HG03103 (cell line): Measurements from ENCODE around the gene RCBTB2.

Experiments
- ATAC-seq: cut with Tn5 transposase; IDR thresholded peaks from one replicate; pipeline ENCODE4 v1.9.1; 2021; ENCODE audit warnings: low read depth; ENCODE audit not compliant: unreplicated experiment

The RCBTB2 gene

GRCh38 chr13:48496271-48497161, 36.4 kb downstream of the RCBTB2 start:
- ATAC-seq: no peak

GRCh38 chr13:48494874-48495273, 38.0 kb downstream of the RCBTB2 start:
- ATAC-seq: no peak

DNA sequence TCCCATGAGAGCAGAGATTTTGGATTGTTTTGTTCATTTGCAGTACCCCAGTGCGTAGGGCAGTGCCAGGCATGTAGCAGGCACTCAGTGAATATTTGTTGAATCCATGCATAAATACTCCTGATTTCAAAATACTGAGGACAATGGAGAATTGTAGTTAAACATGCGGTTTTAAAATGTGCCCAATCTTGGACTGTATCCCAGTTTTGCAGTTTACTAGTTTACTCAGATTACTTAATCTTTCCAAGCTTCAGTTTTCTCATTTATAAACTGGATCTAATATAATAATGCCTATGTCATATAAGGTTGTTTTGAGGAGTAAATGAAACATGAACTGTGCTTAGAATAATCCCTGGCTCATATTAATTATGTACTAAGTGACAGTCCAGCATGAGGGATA, 39.0 kb downstream of the RCBTB2 start:
- no peak for ATAC-seq

- no peak for ATAC-seq
These were observed 39.7 kb downstream of the RCBTB2 start for GRCh38 chr13:48493066-48493765.

DNA sequence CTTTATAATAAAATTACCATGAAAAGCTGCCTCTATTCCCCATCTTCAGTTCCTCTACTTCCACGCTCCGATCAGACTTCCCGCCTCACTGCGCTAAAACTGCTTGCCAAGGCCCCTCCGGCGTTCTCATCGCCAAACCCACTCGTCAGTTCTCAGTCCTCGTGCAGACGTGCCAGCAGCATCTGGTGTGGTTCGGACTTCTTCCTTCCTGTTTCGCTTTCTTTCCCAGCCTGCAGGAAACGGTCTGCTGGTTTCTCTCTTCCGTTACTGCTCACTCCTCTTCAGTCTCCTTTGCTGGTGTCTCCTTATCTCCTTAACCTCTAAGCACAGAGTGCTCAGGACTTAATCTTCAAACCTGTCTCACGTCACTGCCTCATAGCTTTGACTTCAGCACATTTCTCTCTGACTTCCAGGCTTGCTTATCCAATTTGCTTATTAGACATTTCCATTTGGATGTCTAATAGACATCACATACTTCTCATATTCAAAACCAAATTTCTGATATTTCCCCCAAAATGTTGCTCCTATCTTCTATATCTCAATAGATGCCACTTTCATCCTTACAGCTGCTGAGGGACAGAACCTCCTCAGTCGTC, 40.3 kb downstream of the RCBTB2 start:
- ATAC-seq: peak; percentile 71

- ATAC-seq: peak; percentile 46
These were observed 40.8 kb downstream of the RCBTB2 start for GRCh38 chr13:48492096-48492440.

DNA sequence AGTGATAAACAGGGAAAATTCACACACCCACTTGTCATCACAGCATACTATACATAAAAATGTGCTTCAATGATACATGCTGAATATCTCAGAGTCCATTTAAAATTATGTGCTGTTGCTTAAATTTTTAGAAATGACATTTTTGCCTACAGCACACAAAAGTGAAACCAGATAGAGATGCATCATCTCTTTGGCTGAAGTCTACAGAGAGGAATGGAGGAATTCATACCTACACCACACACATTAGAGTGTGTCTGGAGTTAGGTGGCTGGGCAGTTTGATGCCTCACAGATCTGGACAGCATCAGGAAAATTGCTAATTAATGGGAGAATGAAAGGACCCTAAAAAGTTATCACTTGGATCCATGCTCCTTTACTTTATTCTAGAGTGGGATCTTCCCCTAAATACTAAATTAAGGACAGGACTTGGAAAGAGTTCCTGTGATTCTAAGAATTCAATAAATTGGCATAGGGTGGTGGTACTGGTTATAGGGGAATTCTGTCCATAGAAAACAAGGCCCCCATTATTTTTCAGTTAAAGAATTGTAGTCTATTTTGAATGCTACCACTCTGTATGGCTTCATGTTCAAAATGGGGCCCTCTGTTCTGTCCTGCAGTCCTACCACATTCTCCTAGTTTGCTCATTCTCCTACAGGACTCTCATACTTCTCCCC, 41.3 kb downstream of the RCBTB2 start:
- ATAC-seq: no peak

DNA sequence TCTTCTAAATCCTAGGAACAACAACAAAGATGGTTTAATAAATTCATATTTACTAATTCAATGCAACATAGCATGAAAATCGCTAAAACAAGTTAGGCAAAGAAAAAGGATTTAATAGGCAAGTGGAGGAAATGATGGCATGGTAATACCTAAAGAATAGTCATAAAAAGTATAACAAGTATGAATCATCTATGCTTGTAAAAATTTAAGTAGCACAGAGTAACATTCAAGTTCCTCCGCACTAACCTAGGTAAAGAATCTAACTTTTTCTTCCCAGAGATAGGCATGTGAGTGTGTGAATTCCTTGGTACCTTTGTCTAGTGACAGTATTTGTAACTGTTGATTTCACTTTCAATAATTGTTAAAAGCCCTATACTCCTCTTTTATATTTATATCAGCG, 42.6 kb downstream of the RCBTB2 start:
- no peak for ATAC-seq

GRCh38 chr13:48489666-48490065, 43.2 kb downstream of the RCBTB2 start:
- no peak for ATAC-seq

GRCh38 chr13:48488995-48489394, 43.9 kb downstream of the RCBTB2 start:
- no peak for ATAC-seq

DNA sequence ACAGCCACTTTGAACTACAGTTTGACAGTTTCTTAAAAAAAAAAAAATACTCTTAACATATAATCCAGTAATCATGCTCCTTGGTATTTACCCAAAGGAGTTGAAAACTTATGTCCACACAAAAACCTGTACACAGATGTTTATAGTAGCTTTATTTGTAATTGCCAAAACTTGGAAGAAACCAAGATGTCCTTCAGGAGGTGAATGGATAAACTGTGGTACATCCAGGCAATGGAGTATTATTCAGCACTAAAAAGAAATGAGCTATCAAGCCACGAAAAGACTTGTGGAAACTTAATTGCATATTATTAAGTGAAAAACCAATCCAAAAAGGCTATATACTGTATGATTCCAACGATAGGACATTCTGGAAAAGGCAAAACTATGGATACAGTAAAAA, 44.9 kb downstream of the RCBTB2 start:
- ATAC-seq: no peak

DNA sequence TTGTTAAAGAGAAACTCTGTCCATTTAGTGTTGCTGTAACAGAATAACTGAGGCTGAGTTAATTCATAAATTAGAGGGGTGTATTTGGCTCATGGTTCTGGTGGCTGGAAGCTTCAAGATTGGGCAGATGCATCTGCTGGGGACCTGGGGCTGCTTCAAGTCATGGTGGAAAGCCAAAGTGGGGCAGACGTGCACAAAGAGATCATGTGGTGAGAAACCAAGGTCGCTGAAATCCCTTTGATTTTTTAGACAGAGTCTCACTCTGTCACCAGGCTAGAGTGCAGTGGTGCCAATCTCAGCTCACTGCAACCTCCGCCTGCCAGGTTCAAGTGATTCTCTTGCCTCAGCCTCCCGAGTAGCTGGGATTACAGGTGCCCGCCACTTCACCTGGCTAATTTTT, 46.0 kb downstream of the RCBTB2 start:
- no peak for ATAC-seq

GRCh38 chr13:48486362-48486761, 46.5 kb downstream of the RCBTB2 start:
- no peak for ATAC-seq

GRCh38 chr13:48485432-48485831, 47.4 kb downstream of the RCBTB2 start:
- no peak for ATAC-seq

DNA sequence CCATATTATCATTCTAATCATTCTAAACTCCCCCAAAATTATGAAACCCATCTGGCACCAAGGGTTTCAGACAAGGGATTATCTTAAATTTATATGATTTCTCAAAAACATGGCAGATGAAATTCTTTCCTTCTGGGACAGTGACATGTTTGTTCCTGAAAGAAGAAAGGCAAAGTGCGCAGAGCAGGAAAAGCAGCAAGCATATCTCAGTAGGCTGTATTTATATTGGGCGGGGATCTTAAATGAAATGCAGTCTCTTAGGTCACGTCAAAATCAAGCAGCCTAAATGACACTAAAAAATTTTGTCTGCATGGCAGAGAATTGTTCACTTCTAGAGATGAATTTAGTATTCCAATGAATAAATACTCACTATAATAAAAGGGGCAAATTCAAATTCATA, 49.3 kb downstream of the RCBTB2 start:
- ATAC-seq: no peak

DNA sequence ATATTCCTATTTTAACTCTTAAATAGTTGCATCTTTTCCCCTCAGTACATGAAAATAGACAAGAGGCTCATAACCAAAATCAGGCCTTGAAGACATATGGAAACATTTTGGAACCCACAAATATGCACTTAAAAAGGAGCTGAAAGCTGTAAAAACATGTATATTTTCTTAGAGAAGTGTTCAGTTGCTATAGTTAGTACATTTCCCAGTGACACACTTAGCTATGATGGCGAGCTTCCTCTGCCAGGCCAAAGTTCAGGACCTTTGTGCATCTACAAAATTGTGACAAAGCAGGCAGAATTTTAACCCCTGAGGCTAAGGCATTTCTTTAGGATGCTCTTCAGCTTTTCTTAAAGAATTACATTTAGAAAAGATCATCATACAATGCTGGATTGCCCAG, 54.5 kb downstream of the RCBTB2 start:
- ATAC-seq: no peak

DNA sequence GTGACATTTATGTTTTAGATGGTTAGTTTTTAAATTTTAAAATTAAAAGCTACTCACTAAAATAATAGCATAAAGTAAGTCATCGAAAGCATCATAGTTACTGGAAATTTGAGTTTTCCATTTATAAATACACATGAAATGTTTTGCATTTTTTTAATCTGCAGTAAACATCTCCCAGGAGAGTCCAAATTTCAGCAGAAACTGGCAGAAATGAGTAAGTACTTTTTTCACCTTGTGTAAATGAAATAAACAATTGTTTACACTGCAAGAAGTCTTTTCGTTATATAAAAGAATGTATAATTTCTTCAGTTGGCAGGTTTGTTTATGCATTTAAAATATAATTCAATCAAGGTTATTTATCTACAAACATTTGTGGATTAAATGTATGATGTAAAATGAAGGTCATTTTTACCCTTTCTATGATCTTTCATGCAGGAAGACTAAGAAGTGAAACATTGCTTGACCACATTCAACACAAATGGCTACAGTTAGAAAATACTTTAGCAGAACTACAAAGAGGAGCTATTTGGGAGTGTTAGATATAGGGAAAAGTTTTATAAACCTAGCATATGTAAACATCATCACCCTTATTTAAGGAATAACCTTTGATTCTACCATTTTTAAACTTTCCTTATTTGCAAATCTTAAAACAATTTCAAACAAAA, 55.6 kb downstream of the RCBTB2 start:
- ATAC-seq: no peak

DNA sequence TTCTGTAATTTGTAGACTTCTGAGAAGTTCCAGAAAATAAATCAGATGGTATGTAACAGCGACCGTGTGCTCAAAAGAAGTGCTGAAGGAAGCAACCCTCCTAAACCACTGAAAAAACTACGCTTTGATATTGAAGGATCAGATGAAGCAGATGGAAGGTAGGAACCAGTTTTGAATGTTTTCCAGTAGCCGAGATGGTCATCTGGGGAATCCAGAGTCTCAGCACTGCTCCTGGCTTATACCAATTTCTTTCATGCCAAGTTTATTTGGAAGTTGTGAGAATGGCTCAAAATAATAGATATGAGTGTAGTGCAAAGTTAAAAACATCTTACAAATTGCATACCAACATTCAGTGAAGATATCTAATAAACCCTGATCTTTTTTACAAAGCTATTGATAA, 56.2 kb downstream of the RCBTB2 start:
- no peak for ATAC-seq

- ATAC-seq: no peak
These were observed 56.7 kb downstream of the RCBTB2 start for GRCh38 chr13:48476215-48476614.

DNA sequence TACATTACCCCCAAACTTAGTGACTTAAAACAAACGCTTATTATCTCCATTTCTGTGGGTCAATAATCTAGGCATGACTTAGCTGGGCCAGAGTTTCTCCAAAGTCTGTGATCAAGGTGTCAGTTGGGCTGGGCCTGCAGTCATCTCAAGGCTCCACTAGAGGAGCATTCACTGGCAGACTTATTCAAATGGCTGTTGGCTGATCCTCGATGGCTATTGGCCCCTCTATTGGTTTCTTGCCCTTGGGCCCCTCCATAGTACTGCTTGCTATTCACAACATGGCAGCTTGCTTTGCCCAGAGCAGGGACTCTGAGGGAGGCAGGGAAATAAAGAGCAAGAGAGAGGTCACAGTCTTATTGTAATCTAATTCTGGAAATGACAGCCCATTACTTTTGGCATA, 57.6 kb downstream of the RCBTB2 start:
- ATAC-seq: no peak
